ENCODE data around the gene PIEZO1.

The PIEZO1 gene

DNA sequence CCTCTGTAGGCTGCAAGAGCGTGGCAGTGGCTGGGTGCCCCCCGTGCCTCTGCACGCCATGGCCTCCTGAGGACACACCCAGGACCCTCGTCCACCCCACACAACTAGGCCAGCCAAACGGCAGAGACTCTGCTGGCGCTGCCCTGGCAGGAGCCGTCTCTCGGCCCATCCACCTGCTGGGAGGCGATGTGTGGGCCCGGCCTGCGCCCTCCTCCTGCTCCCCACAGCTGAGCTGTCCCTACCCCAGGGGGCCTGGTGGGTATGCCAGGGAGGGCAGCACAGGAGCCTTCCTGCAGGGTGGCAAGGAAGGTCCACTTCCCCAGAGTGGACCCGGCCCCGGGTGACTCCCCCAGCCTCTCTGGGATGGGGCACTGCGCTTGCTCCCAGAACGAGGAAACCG lies 85.8 kb downstream of the PIEZO1 start:
- no peak for DNase-seq

- no peak for DNase-seq
Measured at GRCh38 chr16:88698646-88699045, 86.4 kb downstream of the PIEZO1 start.

GRCh38 chr16:88697831-88698615 lies 87.0 kb downstream of the PIEZO1 start:
- DNase-seq: no peak

- no peak for DNase-seq
Measured at GRCh38 chr16:88697116-88697830, 87.7 kb downstream of the PIEZO1 start.

- DNase-seq: no peak
Measured at GRCh38 chr16:88696441-88696840, 88.6 kb downstream of the PIEZO1 start.

DNA sequence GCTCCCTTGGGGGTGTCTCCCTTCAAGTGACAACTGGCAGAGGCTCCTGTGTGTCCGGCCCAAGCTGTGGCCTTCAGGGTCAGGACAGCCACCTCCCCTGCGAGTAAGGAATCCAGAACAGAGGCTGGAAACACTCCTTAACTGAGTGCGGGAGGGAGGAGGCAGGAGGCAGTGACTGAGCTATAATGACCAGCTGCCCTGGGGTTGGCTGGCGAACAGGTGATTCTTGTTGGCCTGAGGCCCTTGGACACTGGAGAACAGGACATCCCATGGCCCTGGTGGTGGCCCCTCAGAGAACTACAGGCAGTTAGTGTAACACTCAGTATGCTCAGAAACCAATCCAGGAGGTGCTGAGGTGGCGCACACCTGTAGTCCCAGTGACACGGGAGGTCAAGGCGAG lies 89.3 kb downstream of the PIEZO1 start:
- no peak for DNase-seq

GRCh38 chr16:88695218-88695617 lies 89.8 kb downstream of the PIEZO1 start:
- DNase-seq: no peak

GRCh38 chr16:88694221-88695087 lies 90.6 kb downstream of the PIEZO1 start:
- no peak for DNase-seq

DNA sequence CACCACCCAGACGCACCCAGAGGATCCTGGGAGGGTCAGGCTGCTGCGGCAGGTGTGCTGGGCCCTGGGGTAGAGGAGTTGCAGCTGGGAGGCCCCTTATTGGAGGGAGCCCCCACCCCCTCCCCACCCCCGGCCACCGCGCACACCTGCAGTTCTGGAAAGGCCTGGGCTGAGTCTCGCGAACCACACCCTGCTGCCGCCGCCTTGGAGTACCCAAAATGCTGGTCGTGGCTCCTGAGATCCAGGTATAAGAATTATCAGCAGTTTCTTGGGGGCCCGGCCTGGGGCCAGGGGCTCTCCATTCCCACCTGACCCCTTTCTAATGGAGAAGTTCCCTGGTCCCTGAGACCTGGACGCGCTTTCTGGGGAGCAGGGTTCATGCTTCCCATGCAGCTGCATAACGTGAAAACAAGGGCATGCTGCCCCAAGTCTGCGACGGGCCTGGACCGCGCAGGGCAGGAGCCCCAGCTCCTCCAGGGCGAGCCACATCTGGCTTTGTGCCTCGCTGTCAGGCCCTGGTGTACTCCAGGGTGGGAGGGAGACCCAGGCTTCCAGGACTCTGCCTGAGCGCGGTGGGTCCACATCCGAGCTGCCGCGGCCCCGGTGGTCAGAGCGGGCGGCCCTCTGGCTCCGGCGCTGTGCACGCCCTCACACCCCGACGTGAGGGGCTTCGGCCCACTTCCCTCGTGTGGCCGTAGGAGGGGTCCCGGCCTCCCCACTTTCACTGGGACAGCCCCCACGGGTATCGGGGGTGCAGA lies 91.4 kb downstream of the PIEZO1 start:
- no peak for DNase-seq

DNA sequence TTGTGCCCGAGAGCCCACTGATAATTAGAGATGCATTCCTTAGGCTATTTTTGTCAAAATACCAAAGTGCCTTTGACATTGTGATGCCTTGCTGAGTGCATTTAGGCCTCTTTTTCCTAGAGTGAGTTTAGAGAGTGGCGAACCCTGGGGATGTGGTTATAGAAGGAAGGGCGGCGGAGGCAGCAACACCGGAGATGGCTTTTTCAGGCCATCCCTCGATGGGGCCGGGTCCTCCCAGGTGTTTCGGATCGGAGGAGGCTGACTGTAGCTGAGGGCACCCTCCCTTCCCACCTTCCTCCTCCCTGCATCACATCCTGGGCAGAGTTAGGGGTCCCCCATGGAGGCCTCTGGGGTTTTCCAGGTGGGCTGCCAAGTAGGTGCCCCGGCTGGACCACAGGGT lies 92.2 kb downstream of the PIEZO1 start:
- DNase-seq: no peak

DNA sequence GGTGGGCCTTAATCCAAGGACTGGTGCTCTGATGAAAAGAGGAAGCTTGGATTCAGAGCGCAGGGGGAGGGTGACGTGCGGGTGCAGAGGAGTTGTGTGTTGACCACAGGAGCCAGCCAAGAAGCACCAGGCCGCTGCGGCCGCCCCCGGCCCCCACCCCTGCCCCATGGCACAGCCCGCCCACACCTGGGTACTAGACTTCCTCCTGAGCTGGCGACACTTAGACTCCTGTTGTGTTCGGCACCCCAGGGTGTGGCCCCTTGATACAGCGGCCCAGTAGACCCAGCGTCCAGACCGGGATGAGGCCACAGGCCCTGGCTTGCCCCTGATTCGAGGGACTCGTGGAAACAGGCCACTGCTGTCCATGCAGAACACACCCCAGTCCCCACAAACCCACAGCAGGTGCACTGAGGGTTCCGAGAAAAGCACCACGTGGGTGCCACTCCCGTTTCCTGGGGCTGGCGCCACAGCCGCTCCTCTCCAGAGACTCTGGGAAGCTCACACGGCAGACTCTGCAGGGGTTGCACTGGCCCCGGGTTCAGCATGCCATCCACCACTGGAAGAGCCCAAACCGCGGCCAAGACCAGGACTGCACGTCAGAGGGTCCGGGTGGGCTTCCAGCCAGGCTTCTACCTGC lies 93.0 kb downstream of the PIEZO1 start:
- DNase-seq: no peak

- DNase-seq: no peak
Measured at GRCh38 chr16:88691129-88691813, 93.7 kb downstream of the PIEZO1 start.

GRCh38 chr16:88690341-88691128 lies 94.5 kb downstream of the PIEZO1 start:
- no peak for DNase-seq

DNA sequence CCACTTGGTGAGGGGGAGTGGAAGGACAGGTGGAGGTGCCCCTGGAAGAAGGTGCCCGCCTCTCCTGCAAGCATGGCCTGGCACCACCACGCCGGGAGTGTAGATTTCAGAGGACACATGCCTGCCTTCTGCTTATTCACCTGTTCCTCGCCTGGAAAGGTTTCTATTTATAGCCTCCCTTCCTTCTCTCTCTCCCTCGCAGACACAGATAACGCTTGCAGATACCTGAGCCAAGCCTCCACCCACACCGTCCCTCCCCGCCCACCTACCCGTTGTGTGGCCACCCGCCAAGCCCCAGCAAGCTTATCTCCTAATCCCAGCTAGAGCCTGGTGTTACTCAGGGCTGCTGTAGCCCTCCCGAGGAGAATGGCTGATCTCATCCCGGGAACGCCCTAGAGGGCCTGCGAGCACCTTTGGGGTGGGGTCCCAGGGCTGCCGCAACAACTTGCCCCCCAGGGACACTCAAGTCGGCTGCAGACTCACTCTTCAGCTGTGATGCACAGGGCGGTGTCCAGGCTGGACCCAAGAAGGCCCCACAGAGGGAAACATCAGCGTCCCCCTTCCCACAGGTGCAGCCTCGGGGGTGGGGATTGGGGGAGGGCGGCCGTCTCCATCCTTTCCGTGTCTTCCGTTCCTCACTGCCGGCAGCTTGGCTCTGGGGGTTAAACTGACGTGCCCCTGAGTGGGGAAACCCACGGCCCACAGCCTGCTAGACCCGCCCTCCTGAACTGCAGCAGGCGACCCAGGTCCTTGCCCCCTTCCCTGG lies 96.8 kb downstream of the PIEZO1 start:
- no peak for DNase-seq

- no peak for DNase-seq
Measured at GRCh38 chr16:88687676-88688012, 97.4 kb downstream of the PIEZO1 start.

GRCh38 chr16:88687254-88687576 lies 97.8 kb downstream of the PIEZO1 start:
- DNase-seq: no peak

- peak; percentile 86 for DNase-seq
Measured at GRCh38 chr16:88686439-88687253, 98.4 kb downstream of the PIEZO1 start, which contains the start of gene SNAI3. SNAI3 (minus strand) TSS chr16:88686507; CDS start chr16:88686406, 101 bp downstream.

DNA sequence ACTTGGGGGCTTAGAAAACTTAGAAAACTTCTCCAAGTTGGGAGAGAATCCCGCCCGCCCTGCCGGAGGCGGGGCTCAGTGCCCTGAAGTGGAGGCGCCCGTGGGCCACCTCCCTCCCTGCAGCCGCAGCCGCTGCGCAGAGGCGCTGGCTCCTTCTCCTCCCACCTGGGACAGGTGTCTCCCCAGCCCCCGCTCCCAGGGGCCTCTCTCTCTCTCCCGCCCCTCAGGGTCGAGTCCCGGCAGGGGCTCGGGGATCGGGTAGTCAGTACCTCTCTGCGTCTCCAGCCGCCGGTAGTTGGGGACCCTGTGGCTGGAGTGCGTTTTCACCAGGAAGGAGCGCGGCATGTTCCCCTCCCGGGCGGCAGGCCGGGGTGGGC lies 99.0 kb downstream of the PIEZO1 start:
- peak; percentile 53 for DNase-seq

Measured in activated naive CD4-positive, alpha-beta T cell treated with anti-CD3 and anti-CD28 coated beads, Interleukin-2, amount 50 U/mL, for 16 hours (primary cell).